ENCODE measurements around the gene PRPF8.

The PRPF8 gene

GRCh38 chr17:1630662-1631061 is 54.0 kb downstream of the PRPF8 start:
- no peak overlapping the region for H3K4me3 ChIP-seq (ENCODE audit: low read length)
- DNase-seq (ENCODE audit: low read depth), result no peak
- TF ChIP-seq CTCF (conservative IDR thresholded peaks at IDR 0.05; ENCODE audit: low read length), result no peak

- TF ChIP-seq CTCF (conservative IDR thresholded peaks at IDR 0.05; ENCODE audit: low read length), result peak; percentile 67
- DNase-seq (ENCODE audit: low read depth), result peak; percentile 52
- H3K4me3 ChIP-seq (ENCODE audit: low read length), result peak overlapping the region; percentile 86
Measured at GRCh38 chr17:1629504-1630310, 55.0 kb downstream of the PRPF8 start.

- DNase-seq (ENCODE audit: low read depth), result peak; percentile 93
- TF ChIP-seq CTCF (conservative IDR thresholded peaks at IDR 0.05; ENCODE audit: low read length), result no peak
- H3K4me3 ChIP-seq (ENCODE audit: low read length), result peak overlapping the region; percentile 86
Measured at GRCh38 chr17:1628856-1629503, 55.7 kb downstream of the PRPF8 start.

GRCh38 chr17:1627982-1628855 is 56.4 kb downstream of the PRPF8 start, which contains the start of gene SLC43A2:
TSS of gene SLC43A2 (minus strand) at chr17:1628834. CDS start at chr17:1627874, 960 bp downstream.
- H3K4me3 ChIP-seq (ENCODE audit: low read length), result peak within 1 kb of the TSS; percentile 86
- peak; percentile 70 for DNase-seq (ENCODE audit: low read depth)
- TF ChIP-seq CTCF (conservative IDR thresholded peaks at IDR 0.05; ENCODE audit: low read length), result no peak

GRCh38 chr17:1627182-1627981 is 57.3 kb downstream of the PRPF8 start:
- TF ChIP-seq CTCF (conservative IDR thresholded peaks at IDR 0.05; ENCODE audit: low read length), result no peak
- DNase-seq (ENCODE audit: low read depth), result no peak
- H3K4me3 ChIP-seq (ENCODE audit: low read length), result peak overlapping the region; percentile 86

GRCh38 chr17:1626333-1626732 is 58.3 kb downstream of the PRPF8 start:
- no peak for TF ChIP-seq CTCF (conservative IDR thresholded peaks at IDR 0.05; ENCODE audit: low read length)
- H3K4me3 ChIP-seq (ENCODE audit: low read length), result no peak overlapping the region
- no peak for DNase-seq (ENCODE audit: low read depth)
